Stomach (tissue), 9 donors: ENCODE results near the gene BLACAT1. TPM values are rescaled to one million over a fixed set of nuclear protein-coding genes. Genes with fewer than 3 reads are reported as not detected.

Experiments used
- DNase-seq, 2 donors: peaks; one replicate each; pipeline versions ENCODE4 v3.0.0 to v3.0.0-alpha.2; 2013 to 2019
- H3K27ac ChIP-seq, 5 donors: fragments of 200-600 bp in 4 of 5; sonication (generic) in 4 of 5; one replicate each; pipeline ENCODE4 v1.5.1; 2013 to 2019; ENCODE audit warnings: mild to moderate bottlenecking in 1 of 5, moderate library complexity in 1 of 5
- H3K27me3 ChIP-seq, 3 donors: fragments of 200-600 bp; sonication (generic); one replicate each; pipeline ENCODE4 v1.5.1; 2017 to 2019; ENCODE audit warnings: mixed run types in 1 of 3
- H3K36me3 ChIP-seq, 4 donors: fragments of 200-600 bp; sonication (generic); 1 replicate in 3 of 4; 2 replicates in 1 of 4; pipeline ENCODE4 v1.5.1; 2016 to 2019
- H3K4me1 ChIP-seq, 4 donors: fragments of 200-600 bp; sonication (generic); one replicate each; pipeline ENCODE4 v1.5.1; 2016 to 2019
- H3K4me3 ChIP-seq, 4 donors: fragments of 200-600 bp; sonication (generic) in 3 of 4; one replicate each; pipeline ENCODE4 v1.5.1; 2016 to 2019; ENCODE audit warnings: mild to moderate bottlenecking in 1 of 4
- H3K9me3 ChIP-seq, 4 donors: fragments of 200-600 bp; sonication (generic); one replicate each; pipeline ENCODE4 v1.5.1; 2016 to 2019
- EP300 ChIP-seq: sonication (generic); formaldehyde crosslinking; IDR thresholded peaks from one replicate; pipeline ENCODE4 v1.6.1; 2017; ENCODE audit warnings: antibody characterized with exemption
- POLR2A ChIP-seq, 4 donors: fragments of 450-650 bp; IDR thresholded peaks; one replicate each; pipeline ENCODE4 v1.6.1; 2016; ENCODE audit warnings: antibody characterized with exemption in 4 of 4, control low read depth in 2 of 4, mild to moderate bottlenecking in 1 of 4, moderate library complexity in 1 of 4
- POLR2AphosphoS5 ChIP-seq, 3 donors: sonication (generic); formaldehyde crosslinking; IDR thresholded peaks; one replicate each; pipeline ENCODE4 v1.6.1; 2016; ENCODE audit warnings: antibody characterized with exemption in 3 of 3
- WGBS, 5 donors: extraction: QIAGEN DNeasy Blood & Tissue Kit in 3 of 5; methylation state at CpG; one replicate each; pipeline versions ENCODE4 v1.1.5 to v1.1.7; 2013 to 2018; 5-methylcytosine and 5-hydroxymethylcytosine counted together
- intact Hi-C: fragments of 100-400 bp; cut with DNase I; formaldehyde crosslinking; loops from one replicate; pipeline ENCODE4 v1.15.1; 2023; ENCODE audit warnings: low total_unique reads
- polyA plus RNA-seq, 3 donors: library from polyadenylated mRNA; stranded (reverse); fragments of 200-250 nt; gene quantifications; one replicate each; pipeline ENCODE4 v1.2.3, GENCODE V29; 2013
- total RNA-seq, 5 donors: library from RNA; depleted of rRNA; stranded (reverse); fragments of >200 nt; gene quantifications; one replicate each; pipeline versions ENCODE4 v1.1.0 to v1.2.3, GENCODE V29; 2014 to 2016
- TF ChIP-seq, protein P1 (sequence below), 7 experiments: fragments of 450-650 bp in 4 of 7; fragments of 200-600 bp in 3 of 7; sonication (generic) in 3 of 7; IDR thresholded peaks; one replicate each; pipeline ENCODE4 v1.5.1; 2016 to 2019; ENCODE audit warnings: antibody characterized with exemption in 7 of 7, control low read depth in 2 of 7, mild to moderate bottlenecking in 1 of 7
- donor health status: healthy with polysubstance abuse.
- donor health status: Bipolar disorder and iron deficiency.
- donor health status: healthy.

Gene BLACAT1
- total and polyA plus RNA-seq, 8 donors, result 0.37 to 0.43 TPM; not detected in 6

- 74 to 91% (median 88%) methylated on average over 7 of the region's 7 CpGs for WGBS, 5 donors
- Histone ChIP-seq H3K27ac (no peak overlapping the region), H3K4me1 (peaks cover 28 to 69% (median 51%) of the 10 kb centered on the region in 4 donors), H3K9me3 (no peaks in the 10 kb centered on the region), H3K27me3 (peaks cover 0 to 20% (median 0%) of the 10 kb centered on the region in 3 donors), H3K4me3 (no peak overlapping the region), H3K36me3 (no peaks in the 10 kb centered on the region)
- DNase-seq, result no peak
- TF ChIP-seq EP300 (no peak), POLR2AphosphoS5 (IDR thresholded peaks at IDR 0.05) (no peak), POLR2A (IDR thresholded peaks at IDR 0.05) (no peak)
- TF ChIP-seq, protein P1, sequence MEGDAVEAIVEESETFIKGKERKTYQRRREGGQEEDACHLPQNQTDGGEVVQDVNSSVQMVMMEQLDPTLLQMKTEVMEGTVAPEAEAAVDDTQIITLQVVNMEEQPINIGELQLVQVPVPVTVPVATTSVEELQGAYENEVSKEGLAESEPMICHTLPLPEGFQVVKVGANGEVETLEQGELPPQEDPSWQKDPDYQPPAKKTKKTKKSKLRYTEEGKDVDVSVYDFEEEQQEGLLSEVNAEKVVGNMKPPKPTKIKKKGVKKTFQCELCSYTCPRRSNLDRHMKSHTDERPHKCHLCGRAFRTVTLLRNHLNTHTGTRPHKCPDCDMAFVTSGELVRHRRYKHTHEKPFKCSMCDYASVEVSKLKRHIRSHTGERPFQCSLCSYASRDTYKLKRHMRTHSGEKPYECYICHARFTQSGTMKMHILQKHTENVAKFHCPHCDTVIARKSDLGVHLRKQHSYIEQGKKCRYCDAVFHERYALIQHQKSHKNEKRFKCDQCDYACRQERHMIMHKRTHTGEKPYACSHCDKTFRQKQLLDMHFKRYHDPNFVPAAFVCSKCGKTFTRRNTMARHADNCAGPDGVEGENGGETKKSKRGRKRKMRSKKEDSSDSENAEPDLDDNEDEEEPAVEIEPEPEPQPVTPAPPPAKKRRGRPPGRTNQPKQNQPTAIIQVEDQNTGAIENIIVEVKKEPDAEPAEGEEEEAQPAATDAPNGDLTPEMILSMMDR (IDR thresholded peaks at IDR 0.05), result no peak
- intact Hi-C loops, result no loop called here
Measured at GRCh38 chr1:205443585-205444299, 12.1 kb downstream of the BLACAT1 start.

DNA sequence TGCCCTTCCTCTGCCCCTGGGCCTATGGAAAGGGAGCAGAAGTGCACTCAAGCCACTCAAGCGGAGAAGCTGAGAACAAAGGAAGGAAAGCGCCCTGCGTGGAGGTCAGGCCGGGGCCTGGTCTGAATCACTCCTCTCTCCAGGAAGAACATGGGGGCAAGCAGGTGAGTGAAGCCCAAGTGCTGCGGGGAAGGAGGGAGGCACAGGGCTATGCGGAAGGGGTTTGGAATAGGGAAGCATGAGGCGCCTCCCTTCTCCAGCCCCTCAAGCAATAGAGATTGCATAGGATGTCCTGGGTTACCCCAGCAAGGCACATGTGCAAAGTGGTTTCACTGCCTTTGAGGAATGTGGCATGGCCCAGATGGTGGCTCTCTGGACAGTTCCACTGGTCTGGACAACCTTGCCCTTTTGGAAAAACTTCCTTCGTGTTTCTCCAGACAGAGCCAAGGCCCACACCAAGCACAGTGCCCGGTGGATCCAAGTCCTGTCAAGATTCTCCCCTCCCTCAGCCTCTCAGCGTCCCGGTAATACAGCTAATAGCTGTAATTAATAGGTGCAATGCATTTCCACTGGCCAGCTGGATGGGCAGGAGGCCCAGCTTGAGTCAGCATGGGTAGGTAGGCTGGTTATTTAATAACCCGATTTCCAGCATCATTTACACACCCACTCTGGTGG is 13.7 kb downstream of the BLACAT1 start:
- 58 to 77% (median 67%) methylated on average over 11 to 12 of the region's 12 CpGs for WGBS, 5 donors
- no peaks in the 10 kb centered on the region for H3K9me3 ChIP-seq
- TF ChIP-seq POLR2A (IDR thresholded peaks at IDR 0.05) (no peak), EP300 (no peak), POLR2AphosphoS5 (IDR thresholded peaks at IDR 0.05) (no peak)
- TF ChIP-seq, protein P1 (IDR thresholded peaks at IDR 0.05), result no peak
- H3K27me3 ChIP-seq, result peaks cover 0 to 15% (median 0%) of the 10 kb centered on the region in 3 donors
- peak in 1 of 2 donors; percentile 74 for DNase-seq
- no peaks in the 10 kb centered on the region for H3K36me3 ChIP-seq
- intact Hi-C loops, result no loop called here
- H3K4me1 ChIP-seq, result peaks cover 32 to 73% (median 58%) of the 10 kb centered on the region in 4 donors
- H3K4me3 ChIP-seq, result no peak overlapping the region
- H3K27ac ChIP-seq, result peak overlapping the region in 1 of 5 donors; percentile 77

GRCh38 chr1:205441716-205442050 is 14.2 kb downstream of the BLACAT1 start:
- WGBS, 5 donors, result 85 to 94% (median 90%) methylated on average over 3 of the region's 3 CpGs
- H3K4me1 ChIP-seq, result peaks cover 32 to 73% (median 58%) of the 10 kb centered on the region in 4 donors
- TF ChIP-seq POLR2A (IDR thresholded peaks at IDR 0.05) (no peak), POLR2AphosphoS5 (IDR thresholded peaks at IDR 0.05) (no peak), EP300 (no peak)
- TF ChIP-seq, protein P1 (IDR thresholded peaks at IDR 0.05), result no peak
- H3K9me3 ChIP-seq, result no peaks in the 10 kb centered on the region
- no peaks in the 10 kb centered on the region for H3K36me3 ChIP-seq
- peak overlapping the region in 4 of 5 donors; percentile 30 to 77 (median 70) for H3K27ac ChIP-seq
- no peak overlapping the region for H3K4me3 ChIP-seq
- intact Hi-C loops, result no loop called here
- peaks cover 0 to 20% (median 0%) of the 10 kb centered on the region in 3 donors for H3K27me3 ChIP-seq
- no peak for DNase-seq

DNA sequence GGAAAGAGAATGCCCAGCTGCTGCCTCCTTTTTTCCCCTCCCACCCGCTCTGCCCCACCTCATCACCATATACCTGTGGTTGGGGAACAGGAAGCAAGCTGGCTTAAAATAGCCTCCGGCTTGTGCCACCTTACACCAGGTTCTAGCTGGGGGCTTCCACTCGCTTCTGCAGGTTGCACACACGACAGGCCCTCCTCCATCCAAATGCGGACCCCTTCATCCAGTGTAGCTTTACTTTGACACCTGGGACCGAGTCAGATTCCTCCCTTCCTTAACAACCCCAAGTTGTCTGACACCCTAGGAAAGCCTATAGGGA is 14.6 kb downstream of the BLACAT1 start:
- WGBS, 5 donors, result 37 to 53% (median 52%) methylated on average over 3 to 6 of the region's 6 CpGs
- Histone ChIP-seq H3K4me1 (peaks cover 32 to 73% (median 58%) of the 10 kb centered on the region in 4 donors), H3K27ac (peak overlapping the region in 4 of 5 donors; percentile 30 to 77 (median 70)), H3K4me3 (no peak overlapping the region), H3K9me3 (no peaks in the 10 kb centered on the region), H3K36me3 (no peaks in the 10 kb centered on the region), H3K27me3 (peaks cover 0 to 24% (median 0%) of the 10 kb centered on the region in 3 donors)
- no peak for TF ChIP-seq POLR2A (IDR thresholded peaks at IDR 0.05)
- no peak for TF ChIP-seq EP300
- TF ChIP-seq POLR2AphosphoS5 (IDR thresholded peaks at IDR 0.05), result no peak
- TF ChIP-seq, protein P1 (IDR thresholded peaks at IDR 0.05), result no peak
- intact Hi-C loops, result no loop called here
- DNase-seq, result no peak
